ENCODE data around the gene OBSL1. TPM values are rescaled to one million over a fixed set of nuclear protein-coding genes. Genes with fewer than 3 reads are reported as not detected.

OBSL1 gene
- polyA plus RNA-seq, 3 donors = 0.09 TPM; not detected in 2

- DNase-seq = no peak
- H3K4me1 Mint-ChIP-seq = peaks cover 10% of the 10 kb centered on the region
- intact Hi-C loops (cut with micrococcal nuclease) = no loop called here
- H3K36me3 ChIP-seq (replicated peaks in 1 of 2; ENCODE audit: control insufficient read depth in 1 of 2, insufficient read depth in 2 of 2, low read length in 2 of 2) = no peaks in the 10 kb centered on the region
- H3K9me3 ChIP-seq (replicated peaks in 1 of 2; ENCODE audit: control insufficient read depth in 1 of 2, insufficient read depth in 1 of 2, low read length in 2 of 2) = peaks cover 6 to 26% of the 10 kb centered on the region in 2 donors
- H2AFZ ChIP-seq (ENCODE audit: insufficient read depth, low read depth, low read length, poor library complexity, severe bottlenecking) = no peak overlapping the region
- peaks cover 69 to 89% (median 72%) of the 10 kb centered on the region in 3 donors for H3K27me3 Mint-ChIP-seq (ENCODE audit: low read depth in 3 of 3)
- peaks cover 33 to 73% of the 10 kb centered on the region in 2 donors for H3K27me3 ChIP-seq (ENCODE audit: control insufficient read depth in 2 of 2, insufficient read depth in 2 of 2, low read length in 2 of 2)
- peaks cover 0 to 2% of the 10 kb centered on the region in 2 donors for H3K36me3 Mint-ChIP-seq
- no peak for TF ChIP-seq CTCF (IDR thresholded peaks at IDR 0.05)
- peaks cover 2 to 21% (median 14%) of the 10 kb centered on the region in 7 donors for H3K9me3 Mint-ChIP-seq
- H3K27ac ChIP-seq (ENCODE audit: low read depth in 1 of 2, low read length in 2 of 2) = no peak overlapping the region
- no peaks in the 10 kb centered on the region for H4K20me1 ChIP-seq (ENCODE audit: insufficient read depth, low read length)
- 94% methylated on average over 21 of the region's 21 CpGs for WGBS (ENCODE audit: insufficient coverage)
- peak overlapping the region in 1 of 2 donors; percentile 80 for H3K4me3 Mint-ChIP-seq
- no peak overlapping the region for H3K9ac ChIP-seq (ENCODE audit: insufficient read depth, low read length, poor library complexity, severe bottlenecking)
- H3K27ac Mint-ChIP-seq = no peak overlapping the region
- H3K4me1 ChIP-seq (ENCODE audit: control insufficient read depth in 1 of 2, insufficient read depth in 2 of 2, low read length in 2 of 2) = no peaks in the 10 kb centered on the region
- H3K4me3 ChIP-seq (replicated peaks in 1 of 3; ENCODE audit: low read depth in 2 of 3, low read length in 3 of 3) = no peak overlapping the region
- no peaks in the 10 kb centered on the region for H3K79me2 ChIP-seq (ENCODE audit: insufficient read depth, low read length)
- no peak overlapping the region for H3K4me2 ChIP-seq (replicated peaks; ENCODE audit: extremely low read depth, low read length, poor library complexity, severe bottlenecking)
Observed at GRCh38 chr2:219514836-219515235, 56.5 kb downstream of the OBSL1 start.

- Mint-ChIP-seq H3K4me1 (peaks cover 15% of the 10 kb centered on the region), H3K4me3 (peak within 1 kb of the TSS; percentile 6 to 80), H3K27ac (no peak within 1 kb of the TSS), H3K36me3 (peaks cover 0 to 2% of the 10 kb centered on the region in 2 donors), H3K27me3 (ENCODE audit: low read depth in 3 of 3) (peaks cover 74 to 93% (median 76%) of the 10 kb centered on the region in 3 donors), H3K9me3 (peaks cover 2 to 24% (median 14%) of the 10 kb centered on the region in 7 donors)
- Histone ChIP-seq H4K20me1 (ENCODE audit: insufficient read depth, low read length) (peaks cover 5% of the 10 kb centered on the region), H3K9me3 (replicated peaks in 1 of 2; ENCODE audit: control insufficient read depth in 1 of 2, insufficient read depth in 1 of 2, low read length in 2 of 2) (peaks cover 6 to 26% of the 10 kb centered on the region in 2 donors), H3K27me3 (ENCODE audit: control insufficient read depth in 2 of 2, insufficient read depth in 2 of 2, low read length in 2 of 2) (peaks cover 33 to 76% of the 10 kb centered on the region in 2 donors), H3K27ac (ENCODE audit: low read depth in 1 of 2, low read length in 2 of 2) (no peak within 1 kb of the TSS), H3K9ac (ENCODE audit: insufficient read depth, low read length, poor library complexity, severe bottlenecking) (no peak within 1 kb of the TSS), H3K79me2 (ENCODE audit: insufficient read depth, low read length) (no peaks in the 10 kb centered on the region), H2AFZ (ENCODE audit: insufficient read depth, low read depth, low read length, poor library complexity, severe bottlenecking) (no peak within 1 kb of the TSS), H3K4me2 (replicated peaks; ENCODE audit: extremely low read depth, low read length, poor library complexity, severe bottlenecking) (no peak within 1 kb of the TSS), H3K4me3 (replicated peaks in 1 of 3; ENCODE audit: low read depth in 2 of 3, low read length in 3 of 3) (no peak within 1 kb of the TSS), H3K36me3 (replicated peaks in 1 of 2; ENCODE audit: control insufficient read depth in 1 of 2, insufficient read depth in 2 of 2, low read length in 2 of 2) (no peaks in the 10 kb centered on the region), H3K4me1 (ENCODE audit: control insufficient read depth in 1 of 2, insufficient read depth in 2 of 2, low read length in 2 of 2) (no peaks in the 10 kb centered on the region)
- no peak for DNase-seq
- WGBS (ENCODE audit: insufficient coverage) = 4% methylated on average over 30 of the region's 31 CpGs
- no peak for TF ChIP-seq CTCF (IDR thresholded peaks at IDR 0.05)
- intact Hi-C loops (cut with micrococcal nuclease) = no loop called here
Observed at GRCh38 chr2:219514196-219514761, 57.1 kb downstream of the OBSL1 start, which contains the start of gene ASIC4. Gene ASIC4, plus strand, starts transcription at chr2:219514482. Its CDS starts 243 bp downstream, at chr2:219514725.

All from CD14-positive monocyte (primary cell).